Activated CD4-positive, alpha-beta T cell treated with anti-CD3 and anti-CD28 coated beads, Interleukin-2, Interleukin-4, amounts not matched to agents 100 ng/mL and 50 ng/mL, durations not matched to agents 16 hours and 8 hours (primary cell): Measurements from ENCODE around the gene HHATL.
"Not testable (repeated sequence)": the region's sequence is repeated elsewhere in the genome, so short reads cannot be mapped to it uniquely, and the experiment has no call there.

Source experiments
- DNase-seq: peaks from one replicate; pipeline ENCODE4 v3.0.0-alpha.2; 2020; ENCODE audit warnings: low spot score

The HHATL gene

DNA sequence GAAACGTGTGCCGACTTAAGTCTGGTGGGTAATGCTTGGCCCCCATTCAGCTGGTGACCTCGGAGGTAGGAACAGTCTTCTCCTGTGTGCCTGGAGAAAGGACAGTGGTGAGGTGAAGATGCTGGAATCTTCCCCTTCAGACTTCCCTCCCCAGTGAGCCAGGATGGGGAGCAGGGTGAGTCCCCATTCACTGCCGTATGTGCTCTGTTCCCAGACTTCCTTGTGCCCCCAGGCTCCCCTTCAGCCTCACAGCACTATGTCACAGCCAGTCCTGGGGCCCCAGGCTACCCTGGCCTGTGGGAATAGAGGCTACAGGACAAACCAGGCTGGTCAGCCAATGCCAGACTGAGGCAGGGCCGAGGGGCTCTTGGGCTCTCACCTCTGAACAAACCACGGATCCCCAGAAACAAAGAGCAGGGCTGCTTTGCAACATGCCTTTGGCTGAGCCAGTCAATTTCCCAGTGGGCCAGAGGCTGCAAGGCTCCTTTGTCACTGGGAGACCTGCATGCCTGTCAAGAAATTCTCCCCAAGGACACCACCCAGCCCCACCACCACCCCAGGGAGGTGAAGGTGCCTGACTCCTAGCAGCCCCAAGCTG, 31.8 kb upstream of the HHATL start:
- DNase-seq = no peak

DNA sequence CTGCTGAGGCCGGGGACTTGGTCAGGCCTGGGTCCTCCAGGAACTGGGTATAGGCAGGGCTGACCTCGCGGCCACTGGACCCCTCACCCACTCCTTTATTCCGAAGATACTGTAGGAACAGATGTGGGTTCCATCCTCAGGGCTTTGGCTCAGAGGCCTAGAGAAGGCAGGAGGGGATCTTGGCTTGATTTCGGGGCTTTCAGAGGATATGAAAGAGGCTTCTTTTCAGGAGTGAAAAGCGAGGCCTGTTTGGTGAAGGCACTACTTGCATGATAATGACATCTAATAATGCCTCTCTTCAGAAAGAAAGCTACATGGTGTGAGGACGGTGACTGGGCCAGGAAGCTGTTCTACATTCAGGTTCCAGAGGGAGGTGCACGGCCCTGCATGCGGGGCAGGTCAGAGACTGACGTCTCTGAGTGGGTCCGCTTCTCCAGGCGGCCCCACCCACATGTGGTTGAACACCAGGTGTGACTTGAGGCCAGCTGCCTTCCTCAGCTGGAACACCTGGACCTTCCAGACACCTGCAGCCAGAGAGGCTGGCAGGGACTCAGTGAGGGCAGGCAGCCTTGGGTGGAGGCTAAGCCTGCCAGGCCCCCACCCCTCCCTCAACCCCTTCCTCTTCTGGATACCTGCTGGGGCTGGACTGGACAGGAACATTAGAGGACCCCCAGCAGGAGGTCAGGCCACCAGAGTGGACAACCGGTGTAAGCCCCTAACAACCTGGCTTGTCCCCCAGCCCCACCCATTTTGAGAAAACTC, 31.1 kb upstream of the HHATL start:
- DNase-seq = no peak

DNA sequence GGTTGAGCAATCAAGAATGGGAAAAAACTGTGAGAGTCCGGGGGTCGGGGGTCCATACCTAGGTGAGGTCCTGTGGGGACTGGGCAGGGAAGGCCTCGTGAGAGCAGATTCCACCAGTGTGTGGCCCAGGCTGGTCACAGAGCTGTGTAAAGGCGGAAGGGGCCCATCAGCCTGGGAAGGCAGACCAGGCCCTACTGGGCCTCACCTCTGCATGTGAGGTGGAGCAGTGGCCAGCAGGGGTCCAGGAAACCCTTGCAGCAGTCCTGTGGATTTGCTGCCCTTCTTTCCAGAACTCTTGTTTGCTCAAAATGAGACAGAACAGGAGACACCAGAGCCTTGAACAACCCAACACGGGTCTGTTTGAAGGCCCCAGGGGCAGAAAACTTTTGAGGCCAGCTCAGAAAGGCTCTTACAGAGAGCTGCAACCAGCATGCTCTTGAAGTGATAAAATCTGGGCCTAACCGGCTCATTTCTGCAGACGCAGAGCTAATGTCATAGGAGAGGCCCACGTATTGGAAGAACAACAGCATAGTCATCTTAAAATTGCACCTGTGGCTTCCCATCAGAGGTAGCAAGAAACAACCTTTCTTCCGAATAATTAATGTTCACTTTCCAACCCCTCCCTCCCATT, 30.3 kb upstream of the HHATL start:
- DNase-seq = no peak

DNA sequence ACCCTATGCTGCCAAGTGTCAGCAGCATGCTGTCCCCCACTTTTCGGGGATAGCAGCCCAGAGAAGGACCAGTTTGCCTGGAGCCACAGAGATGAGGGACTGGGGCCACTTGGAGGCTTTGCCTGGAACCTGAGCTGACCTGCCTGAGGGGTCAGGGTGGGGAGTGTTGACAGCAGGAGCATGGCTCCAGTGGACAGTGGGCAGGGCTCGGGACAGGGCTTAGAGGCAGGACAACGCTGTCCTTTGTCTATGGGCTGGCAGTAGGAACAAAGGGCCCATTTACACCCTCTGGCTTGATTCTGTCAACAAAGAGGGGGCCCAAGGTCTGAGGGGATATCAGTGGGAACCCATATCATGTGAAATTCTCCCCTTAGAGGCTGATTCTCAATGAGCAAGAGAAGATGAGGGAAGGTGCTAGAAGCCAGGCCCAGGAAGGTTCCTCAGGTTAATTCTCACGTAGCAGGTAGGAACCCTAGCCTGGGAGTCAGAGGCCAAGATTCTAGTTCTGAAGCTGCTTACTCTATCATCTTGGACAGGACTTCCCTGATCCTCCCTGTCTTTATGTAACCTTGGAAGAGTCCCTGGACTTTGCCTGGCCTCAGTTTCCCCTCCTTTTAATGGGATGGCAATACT, 29.7 kb upstream of the HHATL start:
- DNase-seq = no peak

DNA sequence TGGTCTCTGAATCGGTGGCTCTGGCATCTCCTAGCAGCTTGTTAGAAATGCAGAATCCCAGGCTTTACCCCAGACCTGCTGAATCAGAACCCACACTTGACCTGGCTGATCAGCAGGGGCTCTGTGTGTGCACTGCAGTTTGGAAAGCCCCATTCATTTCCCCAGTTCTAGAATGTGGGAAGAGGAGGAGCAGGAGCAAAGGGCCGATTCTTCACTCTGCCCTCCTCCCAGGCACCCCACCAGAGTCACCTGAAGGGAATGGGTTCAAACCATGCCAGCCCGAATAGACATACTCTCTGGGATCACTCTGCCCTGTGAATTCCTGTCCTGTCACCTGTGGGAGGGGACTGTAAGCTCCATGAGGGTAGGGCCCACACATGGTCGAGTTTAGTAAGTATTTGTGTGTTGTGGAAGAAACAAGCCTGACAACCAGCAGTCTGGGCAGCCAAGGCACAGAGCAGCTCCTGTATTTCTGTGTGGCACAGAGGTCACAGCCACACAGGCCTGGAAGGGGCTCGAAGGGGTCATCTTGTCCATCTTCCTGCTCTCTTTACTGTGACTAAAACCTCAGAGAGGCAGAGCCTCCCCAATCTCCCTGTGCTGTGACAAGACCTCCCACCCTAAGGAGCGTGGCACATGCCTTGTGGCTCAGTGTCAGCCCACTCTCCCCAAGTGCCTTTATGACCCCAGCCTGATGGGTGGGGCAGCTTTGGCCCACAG, 29.0 kb upstream of the HHATL start:
- no peak for DNase-seq

DNA sequence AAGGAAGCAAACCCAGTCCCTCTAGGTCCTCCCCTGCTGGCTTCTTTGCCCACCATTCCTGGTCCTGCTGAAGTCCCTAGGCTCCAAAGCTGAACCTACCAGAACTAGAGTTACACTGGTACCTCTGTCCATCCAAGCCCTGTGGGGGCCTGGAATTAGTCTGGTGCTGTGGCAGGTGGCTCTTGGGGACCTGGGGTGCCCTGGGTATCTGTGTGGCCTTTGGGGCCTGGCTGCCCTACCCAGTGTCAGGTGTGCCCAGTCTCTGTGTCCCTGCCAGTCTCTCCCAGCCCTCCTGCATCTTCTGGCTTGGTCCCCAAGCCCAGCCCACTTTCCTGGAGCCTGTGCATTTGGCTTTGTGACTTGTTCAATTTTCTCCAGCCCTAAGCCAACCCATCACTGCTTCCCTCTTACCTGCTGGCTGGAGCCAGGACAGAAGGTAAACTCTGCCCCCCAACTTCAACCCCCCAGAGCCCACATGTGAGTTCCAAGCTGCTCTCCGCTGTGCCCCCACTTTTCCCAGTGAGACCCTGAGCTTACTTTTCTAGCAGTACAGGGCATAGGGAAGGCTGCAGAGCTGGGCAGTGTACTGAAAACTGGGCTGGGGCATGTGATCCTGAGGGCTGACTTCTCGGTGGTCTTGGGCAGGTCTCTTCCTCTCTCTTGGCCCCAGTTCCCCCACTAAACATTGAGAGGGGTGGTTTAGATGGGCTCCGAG, 28.3 kb upstream of the HHATL start:
- DNase-seq = no peak

DNA sequence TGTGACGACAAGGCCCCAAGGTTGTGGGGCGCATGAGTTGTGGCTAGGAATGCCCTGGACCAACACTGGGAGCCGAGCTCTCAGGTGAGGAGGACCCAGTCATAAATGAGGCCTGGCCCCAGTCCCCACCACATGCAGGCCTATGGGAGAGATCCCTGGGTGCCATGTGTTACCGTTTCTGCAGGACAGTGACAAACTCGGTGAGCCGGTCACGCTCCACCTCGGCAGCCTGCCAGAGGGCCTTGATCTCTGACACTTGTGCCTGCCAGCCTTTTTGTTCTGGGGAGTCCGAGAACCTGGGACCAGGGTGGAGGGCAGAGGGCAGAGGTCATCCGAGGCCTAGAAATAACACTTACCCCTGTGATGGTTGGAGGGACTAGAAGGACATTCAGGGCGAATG, 27.7 kb upstream of the HHATL start:
- DNase-seq = no peak

DNA sequence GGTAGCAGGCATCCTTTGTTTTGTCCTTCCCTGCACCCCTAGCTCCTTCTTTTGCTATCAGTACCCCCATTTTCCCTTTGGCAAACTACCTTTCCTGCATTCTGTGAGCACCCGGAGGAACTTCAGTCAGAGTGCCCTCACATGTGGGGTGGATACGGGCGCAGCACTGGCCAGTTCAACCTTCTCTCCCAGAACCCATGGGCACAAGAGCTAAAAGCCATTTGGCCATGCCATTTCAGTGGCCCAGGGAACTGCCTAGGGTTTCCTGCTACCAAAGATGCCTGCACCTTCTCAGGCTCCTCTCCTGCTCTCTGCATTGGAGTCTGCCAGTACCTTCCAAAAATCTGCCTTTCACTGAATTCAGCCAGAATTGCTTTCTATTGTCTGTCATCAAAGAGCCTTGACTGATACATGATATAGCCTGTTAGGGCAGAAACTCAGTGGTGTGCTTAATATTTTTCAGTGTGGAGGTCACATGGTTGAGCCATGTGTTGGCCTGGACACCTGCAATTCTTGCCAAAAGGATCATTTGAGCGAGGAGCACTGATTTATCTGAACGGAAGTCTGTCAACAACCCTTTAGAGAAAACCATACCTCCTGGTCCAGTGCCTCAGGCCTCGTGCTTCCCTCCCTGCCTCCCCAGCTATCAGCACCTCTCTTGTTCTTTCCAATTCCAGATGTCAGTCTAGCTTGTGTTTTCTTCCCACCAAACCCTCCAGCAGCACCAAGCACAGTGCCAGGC, 27.0 kb upstream of the HHATL start:
- DNase-seq = no peak

DNA sequence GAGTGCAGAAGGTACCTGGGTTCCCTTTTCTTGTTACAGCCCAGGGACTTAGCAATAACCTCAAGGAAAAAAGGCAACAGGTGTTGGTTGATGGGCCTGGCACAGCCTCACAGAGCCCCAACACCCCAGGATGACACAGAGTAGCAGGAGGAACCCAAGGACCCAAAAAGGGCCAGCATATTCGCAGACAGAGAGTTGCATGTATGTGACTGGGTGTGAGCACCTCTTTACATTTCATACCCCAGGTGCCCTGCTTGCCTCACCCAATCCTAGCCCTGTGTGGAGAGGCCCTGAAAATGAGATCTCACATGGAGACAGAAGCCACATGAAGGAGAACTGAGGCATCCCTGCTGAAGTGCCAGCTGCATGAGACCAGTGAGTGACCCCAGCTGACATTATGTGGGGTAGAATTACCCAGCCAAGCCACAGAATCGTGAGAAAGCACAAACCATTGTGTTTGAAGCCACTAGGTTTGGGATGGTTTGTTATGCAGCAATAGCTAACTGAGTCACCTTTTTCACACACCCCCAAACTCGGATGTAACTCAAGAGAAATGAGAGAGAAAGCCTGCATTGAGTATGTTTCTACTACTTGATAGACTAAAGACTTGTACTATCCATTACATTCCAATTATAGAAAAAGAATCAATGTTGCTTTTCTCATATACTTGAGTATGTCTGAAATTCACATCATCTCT, 26.2 kb upstream of the HHATL start:
- DNase-seq = no peak

DNA sequence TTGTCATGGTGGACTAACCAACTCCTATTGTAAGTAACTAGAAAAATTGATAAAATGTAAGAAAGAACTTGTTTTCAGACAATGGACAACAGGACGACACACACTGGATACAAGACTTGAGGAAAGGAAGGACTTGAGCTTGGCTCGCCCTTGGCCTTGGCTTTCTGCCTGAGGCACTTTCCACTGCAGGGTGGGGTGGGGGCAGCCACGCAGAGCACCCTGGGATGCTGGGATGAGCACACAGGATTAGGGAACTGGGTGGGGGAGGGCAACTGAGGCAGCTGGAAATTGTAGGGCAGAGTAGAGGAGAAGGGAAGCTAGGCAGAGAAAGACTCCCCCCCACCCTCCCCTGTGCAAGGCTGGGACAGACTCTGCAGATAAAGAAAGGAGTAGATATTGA, 25.5 kb upstream of the HHATL start:
- DNase-seq = no peak

DNA sequence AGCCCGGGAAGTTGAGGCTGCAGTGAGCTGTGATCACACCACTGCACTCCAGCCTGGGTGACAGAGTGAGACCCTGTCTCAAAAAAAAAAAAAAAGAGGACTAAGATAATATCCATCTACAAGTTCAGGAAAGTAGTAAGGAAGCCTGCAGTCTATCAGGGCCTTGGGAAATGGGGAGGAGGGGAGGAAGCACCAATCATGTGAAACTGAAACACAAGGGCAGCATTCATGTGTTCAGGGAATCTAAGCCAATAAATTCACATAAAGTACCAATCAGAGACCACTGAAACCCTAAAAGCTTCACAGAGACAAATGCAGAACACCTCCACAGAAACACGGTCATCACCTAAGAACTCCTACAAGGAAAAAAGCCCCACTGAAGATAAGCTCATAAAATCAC, 22.9 kb upstream of the HHATL start:
- DNase-seq = no peak

DNA sequence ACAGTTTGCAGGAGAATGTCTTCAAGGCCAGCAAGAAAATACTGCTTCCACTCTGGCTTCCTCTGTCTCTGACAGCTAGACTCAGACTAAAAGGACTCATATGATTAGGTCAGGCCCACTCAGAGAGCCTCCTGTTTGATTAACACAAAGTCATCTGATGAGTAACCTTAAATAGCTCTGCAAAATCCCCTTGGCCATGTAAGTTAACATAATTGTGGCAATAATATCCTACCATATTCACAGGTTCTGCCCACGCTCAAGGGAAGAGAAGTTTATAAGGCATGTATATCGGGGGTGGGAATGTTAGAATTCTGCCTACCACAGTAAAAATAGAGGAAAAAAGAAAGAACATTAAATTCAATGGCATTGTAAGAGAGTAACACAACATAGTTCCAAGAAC, 20.6 kb upstream of the HHATL start:
- DNase-seq = no peak

DNA sequence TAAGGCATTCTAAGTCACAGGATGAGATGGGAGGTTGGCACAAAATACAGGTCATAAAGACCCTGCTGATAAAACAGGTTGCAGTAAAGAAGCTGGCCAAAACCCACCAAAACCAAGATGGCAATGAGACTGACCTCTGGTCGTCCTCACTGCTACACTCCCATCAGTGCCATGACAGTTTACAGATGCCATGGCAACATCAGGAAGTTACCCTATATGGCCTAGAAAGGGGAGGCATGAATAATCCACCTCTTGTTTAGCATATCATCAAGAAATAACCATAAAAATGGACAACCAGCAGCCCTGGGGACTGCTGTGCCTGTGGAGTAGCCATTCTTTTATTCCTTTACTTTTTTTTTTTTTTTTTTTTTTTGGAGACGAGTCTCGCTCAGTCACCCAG, 19.8 kb upstream of the HHATL start:
- DNase-seq = not testable (repeated sequence)

DNA sequence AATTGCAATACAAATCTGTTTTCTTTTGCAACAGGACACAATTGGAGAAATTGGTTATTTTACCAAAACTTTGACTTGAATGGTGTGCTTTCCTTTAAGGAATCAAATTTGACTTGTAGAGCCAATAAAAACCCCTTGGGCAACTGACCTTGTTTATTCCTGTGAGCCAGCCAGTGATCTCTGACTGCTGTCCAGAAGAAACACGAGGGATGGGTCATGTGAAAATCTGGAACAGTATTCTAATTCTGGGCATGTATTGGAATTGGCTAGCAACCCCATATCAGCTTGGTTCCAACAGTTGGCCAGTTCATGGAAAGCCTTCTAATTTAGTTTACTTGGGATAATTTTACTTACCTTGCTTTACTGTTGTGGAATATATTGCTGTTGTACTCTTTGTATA, 19.1 kb upstream of the HHATL start:
- no peak for DNase-seq

DNA sequence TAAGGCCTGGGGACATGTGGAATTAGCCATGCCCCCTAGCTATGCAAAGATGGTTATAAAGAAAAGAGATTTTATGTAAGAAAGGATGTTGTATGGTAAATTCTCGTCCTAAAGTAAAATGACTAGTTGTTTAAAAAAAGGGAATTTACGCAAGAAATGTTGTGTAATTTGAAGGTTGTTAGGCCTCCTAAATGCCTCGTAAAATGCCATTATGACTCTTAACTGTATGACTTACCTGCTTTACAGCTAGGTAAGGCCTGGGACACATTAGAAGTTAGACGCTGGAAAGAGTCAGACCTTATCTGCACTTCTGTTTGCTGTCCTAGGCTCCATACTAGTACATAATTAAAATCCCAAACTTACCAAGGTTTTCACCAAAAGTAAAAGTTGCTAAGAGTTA, 17.5 kb upstream of the HHATL start:
- DNase-seq = no peak

DNA sequence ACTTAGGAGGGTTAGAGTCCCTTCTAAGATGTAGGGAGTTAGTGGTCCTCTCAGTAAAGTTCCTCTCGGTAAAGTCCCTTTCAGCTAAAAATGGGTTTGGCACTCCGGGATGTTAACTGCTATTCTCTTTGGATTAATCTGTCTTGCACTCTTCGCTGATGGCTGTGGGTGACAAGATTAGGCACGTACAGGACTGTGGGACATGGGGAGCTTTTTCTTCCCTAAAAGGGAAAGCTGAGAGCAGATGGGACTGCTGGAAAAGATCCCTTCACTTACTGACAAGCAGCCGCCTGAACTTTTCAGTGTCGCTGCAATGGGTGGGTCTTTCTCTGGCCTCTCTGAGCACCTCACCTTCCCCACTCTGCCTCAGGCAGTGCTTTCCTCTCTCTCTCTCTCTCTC, 16.4 kb upstream of the HHATL start:
- no peak for DNase-seq

DNA sequence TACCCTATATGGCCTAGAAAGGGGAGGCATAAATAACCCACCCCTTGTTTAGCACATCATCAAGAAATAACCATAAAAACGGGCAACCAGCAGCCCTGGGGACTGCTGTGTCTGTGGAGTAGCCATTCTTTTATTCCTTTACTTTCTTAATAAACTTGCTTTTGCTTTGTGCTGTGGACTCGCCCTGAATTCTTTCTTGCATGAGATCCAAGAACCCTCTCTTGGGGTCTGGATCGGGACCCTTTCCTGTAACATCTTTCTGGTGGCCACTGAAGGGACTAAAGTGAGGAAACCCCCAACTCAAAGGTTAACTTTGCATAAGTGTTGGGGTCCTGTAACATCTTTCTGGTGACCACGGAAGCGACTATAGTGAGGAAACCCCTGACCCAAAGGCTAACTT, 15.7 kb upstream of the HHATL start:
- no peak for DNase-seq

DNA sequence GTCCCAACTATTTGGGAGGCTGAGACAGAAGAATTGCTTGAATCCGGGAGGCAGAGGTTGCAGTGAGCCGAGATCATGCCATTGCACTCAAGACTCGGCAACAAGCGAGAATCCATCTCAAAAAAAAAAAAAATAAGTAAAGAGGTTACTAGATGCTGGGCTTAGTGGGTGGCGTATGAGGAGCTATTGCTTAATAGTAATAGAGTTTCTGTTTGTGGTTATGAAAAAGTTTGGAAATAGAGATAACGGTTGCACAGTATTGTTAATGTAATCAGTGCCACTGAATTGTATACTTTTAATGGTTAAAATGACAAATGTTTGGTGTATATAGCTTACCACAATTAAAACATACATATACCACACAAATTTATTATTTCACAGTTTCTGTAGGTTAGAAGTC, 14.7 kb upstream of the HHATL start:
- DNase-seq = no peak

DNA sequence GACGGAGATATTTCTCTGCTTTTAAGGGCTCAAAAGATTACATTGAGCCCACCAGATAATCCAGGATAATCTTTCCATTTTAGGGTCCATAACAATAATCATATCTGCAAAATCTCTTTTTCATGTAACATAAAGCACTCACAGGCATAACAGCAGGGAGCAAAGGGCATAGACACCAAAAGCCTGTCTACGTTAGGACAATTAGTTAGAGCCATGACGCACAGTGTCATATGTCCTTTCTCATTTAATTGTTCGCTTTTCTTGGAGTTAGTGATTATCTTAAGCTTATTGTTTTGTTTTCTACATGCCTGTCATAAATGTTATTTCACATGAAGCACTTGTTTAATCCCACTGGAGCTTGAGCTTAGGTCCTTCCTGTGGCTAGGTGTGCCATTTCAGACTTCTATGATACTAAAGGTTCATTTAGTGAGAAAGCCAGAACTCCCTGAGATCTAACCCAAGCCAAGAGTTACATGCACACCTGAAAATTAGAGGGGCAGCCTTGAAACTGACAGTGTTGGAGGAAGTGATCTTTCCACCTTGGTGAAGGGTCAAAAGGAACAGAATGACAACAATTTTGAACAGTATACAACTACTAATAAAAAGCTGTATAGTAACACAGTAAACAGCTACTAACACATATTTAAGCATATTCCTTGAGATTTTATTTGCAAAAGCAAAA, 11.7 kb upstream of the HHATL start:
- DNase-seq = no peak

DNA sequence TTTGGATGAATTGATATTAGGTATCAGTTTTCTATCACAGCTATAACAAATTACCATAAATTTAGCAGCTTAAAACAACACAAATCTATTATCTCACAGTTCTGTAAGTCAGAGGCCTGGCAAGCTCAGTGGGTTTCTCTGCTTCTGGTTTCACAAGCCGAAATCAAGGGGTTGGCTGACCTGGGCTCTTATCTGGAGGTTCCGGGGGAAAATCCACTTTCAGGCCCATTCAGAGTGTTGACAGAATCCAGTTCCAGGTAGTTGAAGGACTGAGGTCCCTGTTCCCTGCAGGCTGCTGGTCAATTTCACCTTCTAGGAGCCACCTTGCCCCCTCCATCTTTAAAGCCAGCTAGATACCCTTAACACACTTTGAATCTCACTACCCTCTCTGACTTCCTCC, 11.1 kb upstream of the HHATL start:
- no peak for DNase-seq
